Stimulated activated CD4-positive, alpha-beta T cell treated with anti-CD3 and anti-CD28 coated beads, Interleukin-2, amount 100 ng/mL, for 48 hours (primary cell): ENCODE results near the gene MCL1.

Source experiments
- DNase-seq, 2 donors: peaks; one replicate each; pipeline ENCODE4 v3.0.0-alpha.2; 2020

Gene MCL1

GRCh38 chr1:150535511-150536287 is 43.7 kb downstream of the MCL1 start:
- DNase-seq, result no peak

- no peak for DNase-seq
Measured at GRCh38 chr1:150534002-150534401, 45.4 kb downstream of the MCL1 start.

- no peak for DNase-seq
Measured at GRCh38 chr1:150532860-150533259, 46.5 kb downstream of the MCL1 start.

- DNase-seq, result no peak
Measured at GRCh38 chr1:150530491-150531159, 48.8 kb downstream of the MCL1 start.

- no peak for DNase-seq
Measured at GRCh38 chr1:150529017-150529416, 50.4 kb downstream of the MCL1 start.

GRCh38 chr1:150528196-150528595 is 51.2 kb downstream of the MCL1 start:
- no peak for DNase-seq

GRCh38 chr1:150525348-150525747 is 54.1 kb downstream of the MCL1 start:
- no peak for DNase-seq
